Naive thymus-derived CD8-positive, alpha-beta T cell (primary cell): Measurements from ENCODE around the gene YTHDF1. TPM values are rescaled to one million over a fixed set of nuclear protein-coding genes. Genes with fewer than 3 reads are reported as not detected.
A peak's percentile ranks its signal among the peaks of the same experiment; 100 is the strongest.
"Not testable (repeated sequence)": the region's sequence is repeated elsewhere in the genome, so short reads cannot be mapped to it uniquely, and the experiment has no call there.

Experiments
- ATAC-seq, 2 donors: fragments of 150-1000 bp; cut with Tn5 transposase in 1 of 2; sonication (Bioruptor Pico), chemical (Tn5 transposase) in 1 of 2; 1 replicate in 1 of 2; 2 replicates in 1 of 2; pipeline ENCODE4 v1.10.0; 2021; ENCODE audit warnings: mild to moderate bottlenecking in 2 of 2, moderate library complexity in 2 of 2
- POLR2A ChIA-PET: fragments of 350-600 bp; sonication (Branson Sonifier 250); formaldehyde crosslinking; loops from one replicate; lab custom pipeline; 2021; ENCODE audit warnings: antibody characterized with exemption; lab: Charles Lee
- DNase-seq, 10 donors: peaks; one replicate each; pipeline versions ENCODE4 v3.0.0 to v3.0.0-alpha.2; 2020 to 2022
- H3K27ac Mint-ChIP-seq, 10 donors: one replicate each; pipeline ENCODE4 v1.8.0; 2020 to 2022; ENCODE audit warnings: mild to moderate bottlenecking in 10 of 10, mixed read lengths in 10 of 10, moderate library complexity in 4 of 10, inconsistent platforms in 1 of 10
- H3K27me3 Mint-ChIP-seq, 5 donors: one replicate each; pipeline ENCODE4 v1.8.0; 2021 to 2022; ENCODE audit warnings: mixed read lengths in 5 of 5
- H3K36me3 Mint-ChIP-seq, 3 donors: one replicate each; pipeline ENCODE4 v1.8.0; 2020 to 2022; ENCODE audit warnings: mixed read lengths in 3 of 3, mild to moderate bottlenecking in 2 of 3, inconsistent platforms in 1 of 3
- H3K4me1 Mint-ChIP-seq, 4 donors: one replicate each; pipeline ENCODE4 v1.8.0; 2021 to 2022; ENCODE audit warnings: mixed read lengths in 4 of 4
- H3K4me3 Mint-ChIP-seq, 10 donors: one replicate each; pipeline ENCODE4 v1.8.0; 2020 to 2022; ENCODE audit warnings: mild to moderate bottlenecking in 10 of 10, mixed read lengths in 10 of 10, moderate library complexity in 6 of 10, inconsistent platforms in 1 of 10
- H3K9me3 Mint-ChIP-seq, 9 donors: one replicate each; pipeline ENCODE4 v1.8.0; 2020 to 2022; ENCODE audit warnings: mixed read lengths in 9 of 9, mild to moderate bottlenecking in 3 of 9, inconsistent platforms in 1 of 9, moderate library complexity in 1 of 9
- polyA plus RNA-seq, 3 donors: library from polyadenylated mRNA; unstranded; fragments of 300-500 nt; fragmentation: Illumina TruSeq; gene quantifications; one replicate each; pipeline ENCODE4 v1.2.3, GENCODE V29; 2021
- total RNA-seq, 8 experiments: library from RNA in 2 of 8; stranded (reverse) in 2 of 8; gene quantifications; one replicate each; pipeline ENCODE4 v1.2.3 and lab custom pipeline; 2021 to 2026

Gene YTHDF1
- total and polyA plus RNA-seq, 5 experiments from 2014 or later = 26.8 to 53.1 (median 46.6) TPM

DNA sequence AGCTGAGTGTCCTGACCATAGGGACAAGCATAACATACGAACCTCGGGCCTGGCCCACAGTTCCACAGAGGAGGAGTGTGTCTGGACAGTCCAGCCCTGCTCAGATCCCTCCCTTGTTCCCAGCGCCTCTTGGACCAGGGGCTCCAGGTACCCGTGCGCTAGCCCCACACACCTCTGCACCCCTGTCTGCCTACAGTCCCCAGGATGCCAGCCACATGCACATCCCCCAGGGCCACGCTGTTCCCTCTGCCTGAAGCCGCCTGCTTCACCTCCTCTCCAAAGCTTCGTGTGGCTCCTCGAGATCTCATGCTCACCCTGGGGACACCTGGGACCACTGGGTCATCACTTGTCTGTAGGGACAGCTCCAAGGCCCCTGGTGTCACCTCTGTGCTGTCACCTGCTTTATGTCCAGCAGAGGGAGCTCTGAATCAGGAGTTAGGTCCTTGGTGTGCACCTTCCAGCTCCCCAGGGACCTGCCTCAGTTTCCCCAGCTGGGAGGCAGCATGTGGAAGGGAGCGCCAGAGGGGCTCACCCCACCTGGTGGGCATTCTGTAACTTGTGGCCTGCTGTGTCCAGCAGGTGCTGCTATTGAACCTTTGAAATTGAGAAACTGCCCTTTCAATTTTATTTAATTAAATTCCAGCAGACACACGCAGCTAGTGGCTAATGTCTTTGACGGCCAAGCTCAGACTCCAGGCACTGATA lies 7.3 kb upstream of the YTHDF1 start:
- Mint-ChIP-seq H3K27me3 (peaks cover 0 to 3% (median 2%) of the 10 kb centered on the region in 5 donors), H3K27ac (no peak overlapping the region), H3K4me1 (peaks cover 0 to 6% (median 2%) of the 10 kb centered on the region in 4 donors), H3K9me3 (no peaks in the 10 kb centered on the region), H3K36me3 (no peaks in the 10 kb centered on the region), H3K4me3 (no peak overlapping the region)
- DNase-seq (peak in 7 of 10 donors; percentile 29 to 53 (median 47)), ATAC-seq (peak; percentile 75 to 77)
- POLR2A ChIA-PET = interaction anchor here (1.0 kb wide), 1 partner anchor 11 kb away, joined by 3 read pairs; no protein-coding TSS in a partner anchor

DNA sequence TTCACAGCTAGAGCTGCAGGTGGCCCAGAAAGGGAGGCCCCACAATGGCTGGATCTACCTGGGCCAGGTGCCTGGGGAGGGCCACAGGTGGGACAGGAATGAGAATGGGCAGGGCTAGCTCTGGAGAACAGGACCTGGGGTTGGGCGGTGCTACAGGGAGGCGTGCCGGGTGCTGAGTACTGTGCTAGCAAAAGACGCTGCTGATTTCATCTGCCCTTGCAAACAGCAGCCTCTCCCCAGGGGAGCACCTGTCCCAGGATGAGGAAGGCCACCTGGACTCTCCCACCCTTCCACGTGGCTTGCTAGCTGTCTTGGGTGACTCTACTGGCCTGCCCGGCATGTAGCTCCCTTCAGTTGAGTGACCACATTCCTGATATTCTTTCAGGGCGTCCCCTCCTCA lies 6.6 kb upstream of the YTHDF1 start:
- DNase-seq = no peak
- H3K9me3 Mint-ChIP-seq = no peaks in the 10 kb centered on the region
- POLR2A ChIA-PET = interaction anchor here (1.0 kb wide), 1 partner anchor 12 kb away, joined by 3 read pairs; no protein-coding TSS in a partner anchor
- no peak for ATAC-seq
- H3K27ac Mint-ChIP-seq = no peak overlapping the region
- H3K4me1 Mint-ChIP-seq = peaks cover 0 to 6% (median 2%) of the 10 kb centered on the region in 4 donors
- peaks cover 0 to 3% (median 1%) of the 10 kb centered on the region in 5 donors for H3K27me3 Mint-ChIP-seq
- H3K4me3 Mint-ChIP-seq = no peak overlapping the region
- no peaks in the 10 kb centered on the region for H3K36me3 Mint-ChIP-seq

DNA sequence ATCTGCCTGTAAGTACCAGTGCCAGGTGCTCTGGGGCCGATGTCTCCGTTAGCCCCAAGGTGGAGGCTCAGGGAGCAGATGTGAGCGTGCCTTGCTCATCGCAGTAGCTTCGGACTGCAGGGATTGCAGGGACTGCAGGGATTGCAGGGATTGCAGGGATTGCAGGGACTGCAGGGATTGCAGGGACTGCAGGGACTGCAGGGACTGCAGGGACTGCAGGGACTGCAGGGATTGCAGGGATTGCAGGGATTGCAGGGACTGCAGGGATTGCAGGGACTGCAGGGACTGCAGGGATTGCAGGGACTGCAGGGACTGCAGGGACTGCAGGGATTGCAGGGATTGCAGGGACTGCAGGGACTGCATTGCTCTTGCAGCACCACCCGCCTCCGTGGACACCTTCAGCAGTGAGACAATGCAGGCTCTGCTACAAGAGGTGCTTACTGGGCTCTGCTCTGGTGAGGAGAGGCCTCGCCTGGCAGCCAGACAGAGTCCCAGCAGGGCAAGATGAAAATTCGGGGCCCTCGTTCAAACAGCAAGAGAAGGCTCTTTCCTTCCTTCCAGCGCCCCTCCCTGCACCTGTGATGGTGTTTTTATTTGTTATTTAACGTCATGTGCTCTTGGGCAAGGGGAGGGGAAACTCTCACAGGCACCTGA lies 5.6 kb upstream of the YTHDF1 start:
- H3K4me3 Mint-ChIP-seq, H3K27me3 Mint-ChIP-seq: not testable (repeated sequence)

DNA sequence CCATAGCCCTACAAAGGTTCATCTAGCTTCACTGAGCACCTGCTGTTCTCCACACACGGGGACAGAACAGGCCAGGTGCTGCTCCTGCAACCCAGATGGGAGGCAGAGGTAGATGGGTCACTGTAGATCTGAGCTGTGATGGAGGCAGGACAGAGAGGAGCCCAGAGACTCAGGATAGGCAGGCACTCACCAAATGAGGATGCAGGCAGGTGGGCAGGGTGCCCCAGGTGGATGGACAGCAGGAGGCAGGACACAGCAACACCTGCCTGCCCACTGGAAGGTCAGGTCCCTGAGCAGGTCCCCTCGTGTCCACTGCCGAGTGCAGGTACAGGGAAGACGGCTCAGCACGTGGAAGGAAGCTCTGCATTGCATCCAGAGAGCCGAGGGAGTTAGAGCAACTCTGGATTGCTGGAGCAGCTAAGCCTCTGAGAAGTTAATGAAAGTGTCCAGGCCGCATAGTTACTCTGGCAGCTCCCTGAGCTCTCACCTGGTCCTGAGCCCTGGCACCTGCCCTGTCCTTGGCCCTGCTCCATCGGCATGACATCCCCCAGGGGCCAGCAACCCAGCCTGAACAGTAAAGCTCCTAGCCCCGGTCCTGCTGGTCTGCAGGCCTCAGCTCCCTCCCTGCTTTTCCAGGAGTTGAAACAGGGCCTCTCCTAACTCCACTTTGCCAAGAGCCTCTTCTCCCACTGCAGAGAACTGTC lies 4.9 kb upstream of the YTHDF1 start:
- no peak overlapping the region for H3K4me3 Mint-ChIP-seq
- POLR2A ChIA-PET = no interaction called here
- no peaks in the 10 kb centered on the region for H3K36me3 Mint-ChIP-seq
- DNase-seq = no peak
- H3K4me1 Mint-ChIP-seq = peaks cover 6 to 13% (median 7%) of the 10 kb centered on the region in 4 donors
- H3K27me3 Mint-ChIP-seq = peaks cover 0 to 3% (median 1%) of the 10 kb centered on the region in 5 donors
- H3K9me3 Mint-ChIP-seq = no peaks in the 10 kb centered on the region
- H3K27ac Mint-ChIP-seq = no peak overlapping the region
- ATAC-seq = no peak

More for the DNA sequence above, 5.6 kb upstream of the YTHDF1 start:
- POLR2A ChIA-PET, H3K36me3 Mint-ChIP-seq, H3K9me3 Mint-ChIP-seq, DNase-seq, H3K27ac Mint-ChIP-seq, ATAC-seq: not testable (repeated sequence)
- H3K4me1 Mint-ChIP-seq = peaks cover 6 to 12% (median 7%) of the 10 kb centered on the region in 4 donors

DNA sequence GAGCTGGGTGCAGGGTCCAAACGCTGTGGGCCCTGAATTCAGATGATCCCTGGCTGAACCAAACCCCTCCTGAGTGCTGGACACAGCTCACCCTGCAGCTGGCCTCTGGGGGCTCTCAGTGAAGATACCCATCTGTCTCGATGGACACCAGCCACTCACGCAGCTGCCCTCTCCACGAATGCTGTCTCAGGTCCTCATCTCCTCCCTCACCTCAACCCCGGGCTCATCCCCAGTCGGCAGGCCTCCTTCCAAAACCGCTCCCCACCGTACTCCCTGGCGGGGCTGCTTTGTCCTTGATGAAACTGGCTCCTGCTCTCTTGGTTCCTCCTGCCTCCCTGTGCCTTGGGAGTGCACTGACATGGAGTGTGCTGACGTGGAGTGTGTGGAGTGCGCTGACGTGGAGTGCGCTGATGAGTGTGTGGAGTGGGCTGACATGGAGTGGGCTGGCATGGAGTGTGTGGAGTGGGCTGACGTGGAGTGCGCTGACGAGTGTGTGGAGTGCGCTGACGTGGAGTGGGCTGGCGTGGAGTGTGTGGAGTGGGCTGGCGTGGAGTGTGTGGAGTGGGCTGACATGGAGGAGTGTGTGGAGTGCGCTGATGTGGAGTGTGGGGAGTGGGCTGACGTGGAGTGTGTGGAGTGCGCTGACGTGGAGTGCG lies 4.1 kb upstream of the YTHDF1 start:
- H3K27me3 Mint-ChIP-seq = peaks cover 0 to 3% (median 1%) of the 10 kb centered on the region in 5 donors
- H3K36me3 Mint-ChIP-seq = peaks cover 0 to 3% (median 0%) of the 10 kb centered on the region in 3 donors
- H3K27ac Mint-ChIP-seq = no peak overlapping the region
- H3K9me3 Mint-ChIP-seq = no peaks in the 10 kb centered on the region
- H3K4me1 Mint-ChIP-seq = peaks cover 10 to 18% (median 11%) of the 10 kb centered on the region in 4 donors
- no peak overlapping the region for H3K4me3 Mint-ChIP-seq
- ATAC-seq = no peak
- POLR2A ChIA-PET = no interaction called here
- DNase-seq = no peak

DNA sequence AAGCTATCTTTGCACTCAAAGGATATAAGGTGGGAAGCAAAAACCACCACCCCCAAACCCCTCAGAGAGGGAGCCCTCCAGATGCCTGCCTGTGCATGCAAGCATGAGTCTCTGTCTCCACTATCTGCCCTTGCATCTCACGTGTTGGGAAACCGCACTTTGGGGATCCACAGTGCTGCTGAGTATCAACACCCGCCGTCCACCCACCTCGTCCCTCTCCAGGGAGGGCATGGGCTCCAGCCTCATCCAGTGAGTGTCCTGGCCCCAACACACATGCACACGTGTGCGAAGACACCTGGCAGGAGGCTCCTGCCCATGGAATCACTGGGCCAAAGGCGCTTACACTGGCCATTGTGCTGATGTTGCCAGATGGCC lies 3.5 kb upstream of the YTHDF1 start:
- H3K27ac Mint-ChIP-seq = no peak overlapping the region
- DNase-seq = no peak
- no peaks in the 10 kb centered on the region for H3K9me3 Mint-ChIP-seq

DNA sequence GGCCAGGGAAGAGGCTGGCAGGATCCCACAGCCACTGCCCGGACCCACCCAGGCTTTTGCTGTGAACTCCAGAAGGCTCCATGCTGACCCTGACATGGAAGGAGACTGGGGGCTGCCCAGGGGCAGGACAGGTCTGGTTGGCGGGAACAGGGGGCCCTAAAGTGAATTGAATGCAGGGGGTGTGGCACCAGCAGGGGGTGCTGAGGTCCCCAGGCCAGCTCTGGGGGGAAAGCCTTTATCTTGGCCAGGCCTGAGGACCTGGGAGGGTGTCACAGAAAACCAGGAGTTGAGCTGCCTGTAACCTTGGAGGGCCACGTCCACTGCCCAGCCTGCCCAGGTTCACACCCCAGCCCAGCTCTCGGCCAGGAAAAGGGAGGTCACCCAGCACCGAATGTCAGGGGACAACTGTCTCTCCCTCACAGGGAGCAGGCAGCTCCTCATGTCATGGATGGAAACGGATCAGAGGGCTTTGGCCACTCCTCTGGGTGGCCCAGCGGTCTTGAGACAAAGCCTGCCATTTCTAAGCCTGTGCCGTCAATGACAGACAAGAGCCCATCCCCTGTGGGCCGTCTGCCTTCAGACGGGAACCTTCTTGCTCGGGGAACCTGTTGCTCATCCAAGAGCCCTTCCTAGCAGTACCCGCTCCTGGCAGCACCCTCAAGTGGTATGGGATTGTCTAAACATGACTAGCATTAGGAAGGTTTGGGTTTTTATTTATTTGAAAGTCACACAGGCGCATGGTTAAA lies 2.9 kb upstream of the YTHDF1 start:
- peaks cover 0 to 8% (median 5%) of the 10 kb centered on the region in 3 donors for H3K36me3 Mint-ChIP-seq
- peaks cover 0 to 3% (median 1%) of the 10 kb centered on the region in 5 donors for H3K27me3 Mint-ChIP-seq
- H3K4me1 Mint-ChIP-seq = peaks cover 16 to 30% (median 21%) of the 10 kb centered on the region in 4 donors
- ATAC-seq = no peak
- no peak overlapping the region for H3K27ac Mint-ChIP-seq
- POLR2A ChIA-PET = no interaction called here
- no peaks in the 10 kb centered on the region for H3K9me3 Mint-ChIP-seq
- no peak overlapping the region for H3K4me3 Mint-ChIP-seq
- DNase-seq = no peak

More for the DNA sequence above, 3.5 kb upstream of the YTHDF1 start:
- no peak overlapping the region for H3K4me3 Mint-ChIP-seq
- H3K27me3 Mint-ChIP-seq = peaks cover 0 to 3% (median 1%) of the 10 kb centered on the region in 5 donors
- POLR2A ChIA-PET = no interaction called here
- peaks cover 0 to 3% (median under 1%) of the 10 kb centered on the region in 3 donors for H3K36me3 Mint-ChIP-seq
- H3K4me1 Mint-ChIP-seq = peaks cover 12 to 24% (median 16%) of the 10 kb centered on the region in 4 donors
- ATAC-seq = no peak

DNA sequence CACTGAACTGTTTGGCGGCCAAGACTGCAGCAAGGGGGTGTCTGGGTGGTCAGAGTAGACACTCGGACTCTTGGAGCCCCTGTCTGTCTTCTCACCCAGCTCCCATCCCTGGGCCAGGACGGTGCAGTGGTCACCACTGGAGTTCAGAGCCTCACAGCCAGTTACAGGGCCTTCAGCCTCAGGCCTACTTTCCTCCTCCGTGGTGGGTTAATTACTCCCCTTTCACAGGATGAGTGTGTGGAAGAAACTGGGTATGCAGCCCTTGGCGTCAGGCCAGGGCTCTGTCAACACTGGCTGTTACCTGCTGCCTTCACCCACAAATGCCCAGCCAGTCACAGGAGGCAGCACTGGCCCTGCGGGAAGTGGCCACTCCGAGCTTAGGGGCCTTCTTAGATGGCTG lies 1.8 kb upstream of the YTHDF1 start:
- ATAC-seq (no peak), DNase-seq (no peak)
- peaks cover 3 to 20% (median 5%) of the 10 kb centered on the region in 3 donors for H3K36me3 Mint-ChIP-seq
- POLR2A ChIA-PET = no interaction called here
- no peak overlapping the region for H3K27ac Mint-ChIP-seq
- peak overlapping the region in 1 of 10 donors; percentile 14 for H3K4me3 Mint-ChIP-seq
- H3K9me3 Mint-ChIP-seq = no peaks in the 10 kb centered on the region
- peaks cover 22 to 32% (median 32%) of the 10 kb centered on the region in 4 donors for H3K4me1 Mint-ChIP-seq
- H3K27me3 Mint-ChIP-seq = peaks cover 0 to 3% (median 0%) of the 10 kb centered on the region in 5 donors

DNA sequence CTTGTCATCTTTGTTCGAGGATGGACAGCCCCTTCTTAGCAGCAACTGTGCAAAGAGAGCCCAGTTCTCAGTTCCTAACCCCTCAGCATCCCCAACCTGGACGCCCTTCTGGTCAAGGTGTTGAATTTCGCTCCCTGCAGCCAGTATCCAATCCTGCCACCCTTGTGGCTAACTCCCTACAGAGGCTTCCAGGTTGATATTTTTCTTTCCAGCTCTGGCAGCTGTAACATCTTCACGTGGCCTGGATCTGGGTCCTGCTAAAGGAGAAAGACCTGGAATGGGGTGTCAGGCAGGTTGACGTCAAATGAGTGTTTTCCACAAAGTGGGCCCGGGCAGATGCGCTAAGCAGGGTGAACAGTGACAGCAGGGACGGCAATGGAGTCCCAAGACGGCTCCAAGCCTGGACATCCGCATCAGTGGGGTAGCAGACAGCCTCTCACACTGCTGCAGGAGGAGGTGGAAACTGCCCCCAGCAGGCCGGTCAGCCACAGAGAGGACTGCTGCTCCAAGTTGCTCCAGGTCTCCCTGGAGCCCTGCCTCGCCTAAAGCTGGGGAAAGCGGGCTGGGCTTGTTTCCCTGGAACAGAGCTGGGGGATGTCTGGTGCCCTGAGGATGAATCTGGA lies 1.0 kb upstream of the YTHDF1 start:
- Mint-ChIP-seq H3K36me3 (peaks cover 4 to 28% (median 5%) of the 10 kb centered on the region in 3 donors), H3K27me3 (peaks cover 0 to 3% (median 0%) of the 10 kb centered on the region in 5 donors), H3K27ac (peak overlapping the region; percentile 77 to 95 (median 94)), H3K4me1 (peaks cover 28 to 39% (median 39%) of the 10 kb centered on the region in 4 donors), H3K9me3 (no peaks in the 10 kb centered on the region), H3K4me3 (peak overlapping the region; percentile 78 to 92 (median 88))
- ATAC-seq (peak in 1 of 2 donors; percentile 1), DNase-seq (peak in 1 of 10 donors; percentile 8)
- POLR2A ChIA-PET = interaction anchor here (0.5 to 1.5 kb wide), 3 partner anchors 68 to 370 kb away, joined by 3 to 5 read pairs (median 3); no protein-coding TSS in a partner anchor

DNA sequence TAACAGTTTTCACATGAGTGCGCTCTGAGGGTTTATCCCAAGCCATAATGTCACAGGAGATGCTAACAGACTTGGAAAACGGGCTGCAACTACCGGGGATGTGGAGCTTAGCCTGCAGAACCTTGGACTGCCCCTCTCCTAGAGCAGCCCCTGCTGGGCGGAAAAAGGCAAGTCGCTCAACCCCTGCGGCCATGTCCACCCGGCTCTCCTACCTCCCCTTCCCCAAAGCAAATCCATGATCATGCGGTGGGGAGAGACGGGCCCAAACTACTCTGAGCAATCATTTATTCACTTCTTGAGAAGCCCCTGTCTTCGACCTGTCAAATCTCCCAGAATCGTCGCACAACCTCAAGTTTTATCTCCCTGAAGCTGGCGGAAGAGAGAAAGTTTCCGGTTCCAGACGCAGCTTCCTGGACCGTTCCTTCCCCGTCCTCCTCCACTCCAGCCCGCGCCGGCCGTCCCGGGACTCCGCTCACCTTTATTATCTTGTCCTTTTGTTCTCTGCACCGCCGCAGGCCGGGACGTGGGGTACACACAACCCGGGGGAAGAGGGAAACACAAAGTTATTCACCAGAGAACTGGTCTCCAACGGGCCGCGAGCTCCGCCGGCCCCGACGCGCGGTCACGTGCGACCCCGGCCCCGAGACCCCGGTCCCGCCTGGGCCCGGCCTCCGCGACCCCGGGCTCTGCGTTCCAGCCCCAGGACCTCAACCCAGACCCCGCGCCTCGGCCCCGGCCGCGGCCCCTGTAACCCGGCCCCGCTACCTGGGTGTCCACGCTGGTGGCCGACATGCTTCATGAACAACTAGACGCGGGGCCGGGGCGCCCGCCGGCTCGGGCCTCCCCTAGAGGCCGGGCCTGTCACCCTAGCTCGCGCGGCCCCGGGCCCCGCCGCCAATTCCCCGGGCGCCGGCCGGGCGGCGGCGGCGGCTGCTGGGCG lies 560 bp downstream of the YTHDF1 start:
- Mint-ChIP-seq H3K9me3 (no peaks in the 10 kb centered on the region), H3K27ac (peak overlapping the region; percentile 81 to 95 (median 91)), H3K36me3 (peaks cover 5 to 44% (median 5%) of the 10 kb centered on the region in 3 donors), H3K4me3 (peak overlapping the region; percentile 85 to 95 (median 91)), H3K4me1 (peaks cover 35 to 55% (median 53%) of the 10 kb centered on the region in 4 donors), H3K27me3 (peaks cover 0 to 2% (median 0%) of the 10 kb centered on the region in 5 donors)
- POLR2A ChIA-PET = interaction anchor here (1.3 to 1.4 kb wide), 3 partner anchors 12 to 114 kb away, joined by 3 to 4 read pairs (median 4); no protein-coding TSS in a partner anchor
- ATAC-seq (no peak), DNase-seq (peak in 2 of 10 donors; percentile 5 to 28)
